GM10248 (cell line): ENCODE data around the gene ARHGEF11.

Experiments used
- CTCF ChIA-PET: fragments of 300-600 bp; sonication (Branson Sonifier 250); formaldehyde crosslinking; extraction: SDS; loops from one replicate; lab custom pipeline; 2021; ENCODE audit warnings: antibody characterized with exemption; lab: Yijun Ruan, JAX
- POLR2A ChIA-PET: fragments of 350-650 bp; sonication (Branson Sonifier 250); formaldehyde crosslinking; extraction: SDS; loops from one replicate; lab custom pipeline; 2020; ENCODE audit warnings: antibody characterized with exemption; lab: Yijun Ruan, JAX
- DNase-seq: peaks from one replicate; pipeline ENCODE4 v3.0.0; 2012; ENCODE audit errors: extremely low spot score
- TF ChIP-seq, protein P1 (sequence below): IDR thresholded peaks from 2 replicates; pipeline ENCODE4 v1.5.1; 2012; ENCODE audit warnings: mild to moderate bottlenecking, low read depth; ENCODE audit errors: extremely low read depth, missing control alignments, control extremely low read depth

Gene ARHGEF11

DNA sequence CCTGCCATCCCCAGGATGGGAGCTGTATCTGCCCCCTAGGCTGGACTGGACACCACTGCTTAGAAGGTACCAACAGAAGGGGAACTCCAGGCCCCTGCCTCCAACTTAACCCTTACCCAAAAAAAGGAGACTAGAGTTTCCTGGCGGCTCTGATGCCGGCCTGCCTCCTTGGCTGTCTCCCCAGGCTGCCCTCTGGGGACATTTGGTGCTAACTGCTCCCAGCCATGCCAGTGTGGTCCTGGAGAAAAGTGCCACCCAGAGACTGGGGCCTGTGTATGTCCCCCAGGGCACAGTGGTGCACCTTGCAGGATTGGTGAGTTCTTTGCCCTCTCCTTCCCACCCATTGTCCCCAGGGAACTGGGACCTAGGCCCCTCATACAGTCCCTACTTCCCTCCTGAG is 133.2 kb downstream of the ARHGEF11 start:
- TF ChIP-seq, protein P1, sequence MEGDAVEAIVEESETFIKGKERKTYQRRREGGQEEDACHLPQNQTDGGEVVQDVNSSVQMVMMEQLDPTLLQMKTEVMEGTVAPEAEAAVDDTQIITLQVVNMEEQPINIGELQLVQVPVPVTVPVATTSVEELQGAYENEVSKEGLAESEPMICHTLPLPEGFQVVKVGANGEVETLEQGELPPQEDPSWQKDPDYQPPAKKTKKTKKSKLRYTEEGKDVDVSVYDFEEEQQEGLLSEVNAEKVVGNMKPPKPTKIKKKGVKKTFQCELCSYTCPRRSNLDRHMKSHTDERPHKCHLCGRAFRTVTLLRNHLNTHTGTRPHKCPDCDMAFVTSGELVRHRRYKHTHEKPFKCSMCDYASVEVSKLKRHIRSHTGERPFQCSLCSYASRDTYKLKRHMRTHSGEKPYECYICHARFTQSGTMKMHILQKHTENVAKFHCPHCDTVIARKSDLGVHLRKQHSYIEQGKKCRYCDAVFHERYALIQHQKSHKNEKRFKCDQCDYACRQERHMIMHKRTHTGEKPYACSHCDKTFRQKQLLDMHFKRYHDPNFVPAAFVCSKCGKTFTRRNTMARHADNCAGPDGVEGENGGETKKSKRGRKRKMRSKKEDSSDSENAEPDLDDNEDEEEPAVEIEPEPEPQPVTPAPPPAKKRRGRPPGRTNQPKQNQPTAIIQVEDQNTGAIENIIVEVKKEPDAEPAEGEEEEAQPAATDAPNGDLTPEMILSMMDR = no peak
- ChIA-PET CTCF (interaction anchor here (1.2 to 4.8 kb wide), 5 partner anchors 15 to 161 kb away, joined by 3 to 33 read pairs (median 5); no protein-coding TSS in a partner anchor), POLR2A (no interaction called here)
- DNase-seq = no peak

DNA sequence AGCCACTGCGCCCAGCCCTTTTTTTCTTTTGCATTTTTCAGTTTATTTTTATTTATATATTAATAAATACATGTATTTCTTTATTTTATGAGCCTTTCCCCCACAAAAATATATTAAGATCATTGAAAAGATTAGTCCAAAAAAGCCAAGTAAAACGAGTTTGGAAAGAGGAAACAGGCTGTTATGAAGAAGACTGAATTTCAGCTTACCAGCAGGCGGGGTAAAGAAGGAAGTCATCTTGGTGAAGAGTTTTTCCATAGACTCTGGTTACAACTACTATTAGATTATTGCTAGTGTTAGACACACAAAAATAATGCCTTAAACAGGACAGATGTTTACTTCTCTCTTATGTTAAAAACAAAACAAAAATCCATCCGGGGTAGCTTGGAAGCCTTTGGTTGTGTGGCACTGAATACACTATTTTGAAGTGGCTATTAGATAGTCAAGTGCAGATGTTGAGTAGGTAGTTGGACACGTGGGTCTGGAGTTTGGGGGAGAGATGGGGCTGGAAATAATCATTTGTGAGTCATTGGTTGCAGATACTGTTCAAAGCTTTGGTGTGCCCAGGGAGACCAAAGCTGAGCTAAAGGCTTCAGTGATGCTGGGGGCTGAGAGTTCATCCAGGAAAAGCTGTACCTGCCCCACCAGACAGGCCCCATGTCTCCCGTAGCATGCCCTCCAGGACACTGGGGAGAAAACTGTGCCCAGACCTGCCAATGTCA is 133.8 kb downstream of the ARHGEF11 start:
- TF ChIP-seq, protein P1 = no peak
- ChIA-PET POLR2A (no interaction called here), CTCF (interaction anchor here (1.0 to 4.8 kb wide), 8 partner anchors 11 to 162 kb away, joined by 3 to 33 read pairs (median 5); no protein-coding TSS in a partner anchor)
- no peak for DNase-seq

DNA sequence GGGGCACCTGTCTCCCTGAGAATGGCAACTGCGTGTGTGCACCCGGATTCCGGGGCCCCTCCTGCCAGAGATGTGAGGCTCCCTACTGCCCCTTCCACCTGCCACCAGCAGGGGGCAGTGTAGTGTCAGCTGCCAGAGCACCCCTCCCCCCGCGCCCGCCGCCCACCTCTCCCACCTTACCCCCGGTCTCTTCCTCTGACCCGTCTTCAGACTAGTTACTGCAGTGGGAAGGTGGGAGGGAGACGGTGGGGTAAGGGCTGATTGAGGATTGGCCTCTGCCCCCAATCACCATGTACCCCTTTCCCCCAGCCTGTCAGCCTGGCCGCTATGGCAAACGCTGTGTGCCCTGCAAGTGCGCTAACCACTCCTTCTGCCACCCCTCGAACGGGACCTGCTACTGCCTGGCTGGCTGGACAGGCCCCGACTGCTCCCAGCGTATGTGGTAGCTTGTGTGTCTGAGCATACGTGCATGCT is 135.2 kb downstream of the ARHGEF11 start:
- ChIA-PET POLR2A (no interaction called here), CTCF (interaction anchor here (0.6 to 4.8 kb wide), 18 partner anchors 9 to 246 kb away, joined by 3 to 33 read pairs (median 4); partner anchors contain the start of gene INSRR)
- TF ChIP-seq, protein P1 = peak; percentile 82
- peak; percentile 83 for DNase-seq

DNA sequence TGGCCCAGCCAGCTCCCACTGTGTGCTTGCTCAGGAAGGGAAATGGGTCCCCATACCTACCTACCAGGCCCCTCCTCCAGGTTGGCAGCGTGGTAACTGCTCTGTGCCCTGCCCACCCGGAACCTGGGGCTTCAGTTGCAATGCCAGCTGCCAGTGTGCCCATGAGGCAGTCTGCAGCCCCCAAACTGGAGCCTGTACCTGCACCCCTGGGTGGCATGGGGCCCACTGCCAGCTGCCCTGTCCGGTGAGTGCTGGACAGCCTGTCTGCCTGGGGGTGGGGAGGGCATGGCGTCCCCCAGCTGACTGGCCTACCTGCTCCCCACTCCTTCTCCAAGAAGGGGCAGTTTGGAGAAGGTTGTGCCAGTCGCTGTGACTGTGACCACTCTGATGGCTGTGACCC is 135.9 kb downstream of the ARHGEF11 start:
- POLR2A ChIA-PET = no interaction called here
- TF ChIP-seq, protein P1 = no peak
- DNase-seq = no peak
- CTCF ChIA-PET = interaction anchor here (0.8 to 4.8 kb wide), 10 partner anchors 8 to 215 kb away, joined by 3 to 33 read pairs (median 4); partner anchors contain the start of gene INSRR

DNA sequence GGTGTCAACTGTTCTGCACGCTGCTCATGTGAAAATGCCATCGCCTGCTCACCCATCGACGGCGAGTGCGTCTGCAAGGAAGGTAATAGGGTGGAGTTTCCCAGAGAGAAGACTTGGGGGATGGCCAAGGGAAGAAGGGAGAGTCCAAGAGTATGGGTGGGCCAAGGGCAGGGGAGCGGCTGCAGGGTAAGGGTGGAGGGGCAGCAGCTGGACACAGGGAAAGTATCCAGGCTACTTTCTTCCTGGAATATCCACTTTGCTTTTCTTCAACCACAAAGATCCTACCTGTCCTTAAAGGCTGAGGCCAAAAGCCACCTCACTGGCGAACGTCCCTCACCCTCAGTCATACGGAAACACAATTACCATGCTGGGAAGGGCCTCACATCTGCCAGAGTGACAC is 136.6 kb downstream of the ARHGEF11 start:
- TF ChIP-seq, protein P1 = no peak
- CTCF ChIA-PET = interaction anchor here (0.8 to 1.8 kb wide), 4 partner anchors 23 to 163 kb away, joined by 3 to 5 read pairs (median 4); partner anchors contain the start of gene INSRR
- no peak for DNase-seq
- POLR2A ChIA-PET = no interaction called here

DNA sequence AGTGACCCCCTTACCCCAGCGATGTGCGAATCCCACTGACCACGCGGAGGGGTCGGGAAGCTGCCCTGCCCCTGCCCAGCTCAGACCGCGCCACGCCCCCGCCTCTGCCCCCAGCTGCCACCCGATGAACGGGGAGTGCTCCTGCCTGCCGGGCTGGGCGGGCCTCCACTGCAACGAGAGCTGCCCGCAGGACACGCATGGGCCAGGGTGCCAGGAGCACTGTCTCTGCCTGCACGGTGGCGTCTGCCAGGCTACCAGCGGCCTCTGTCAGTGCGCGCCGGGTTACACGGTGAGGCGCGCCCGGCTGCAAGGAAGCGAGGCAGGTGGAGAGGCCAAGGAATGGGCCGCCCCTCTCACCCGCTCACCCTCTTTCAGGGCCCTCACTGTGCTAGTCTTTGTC is 137.0 kb downstream of the ARHGEF11 start:
- ChIA-PET CTCF (interaction anchor here (1.2 kb wide), 1 partner anchor 163 kb away, joined by 5 read pairs; no protein-coding TSS in a partner anchor), POLR2A (no interaction called here)
- TF ChIP-seq, protein P1 = no peak
- no peak for DNase-seq
